Measurements from ENCODE around the gene TMEM116. TPM values are rescaled to one million over a fixed set of nuclear protein-coding genes. Genes with fewer than 3 reads are reported as not detected.

The TMEM116 gene
- total RNA-seq, 2 experiments from 2014 or later = 12.7 to 12.8 TPM

GRCh38 chr12:111894556-111894955, 118.4 kb downstream of the TMEM116 start:
- Mint-ChIP-seq H3K27ac (no peak overlapping the region), H3K9me3 (no peaks in the 10 kb centered on the region), H3K4me3 (no peak overlapping the region), H3K36me3 (ENCODE audit: low read depth) (peaks cover 78% of the 10 kb centered on the region), H3K4me1 (ENCODE audit: low read depth) (no peaks in the 10 kb centered on the region), H3K27me3 (no peaks in the 10 kb centered on the region)
- H3K9me3 ChIP-seq (ENCODE audit: control insufficient read depth in 1 of 2, insufficient read depth in 1 of 2, low read length in 2 of 2) = no peaks in the 10 kb centered on the region
- H3K27ac ChIP-seq (ENCODE audit: low read depth in 1 of 2, low read length in 2 of 2) = no peak overlapping the region
- ChIA-PET POLR2A (no interaction called here), CTCF (no interaction called here)
- intact Hi-C loops (cut with DNase I, micrococcal nuclease) = no loop called here
- H3K36me3 ChIP-seq (ENCODE audit: insufficient read depth, low read length) = peaks cover 47% of the 10 kb centered on the region
- ATAC-seq (ENCODE audit: poor library complexity) = no peak
- H3K4me1 ChIP-seq (ENCODE audit: insufficient read depth, low read length) = no peaks in the 10 kb centered on the region
- no peak overlapping the region for H3K4me3 ChIP-seq (ENCODE audit: low read length)
- no peaks in the 10 kb centered on the region for H3K27me3 ChIP-seq (ENCODE audit: control insufficient read depth in 1 of 2, insufficient read depth in 2 of 2, low read length in 2 of 2)
- no peak for DNase-seq
- TF ChIP-seq CTCF (IDR thresholded peaks at IDR 0.05) = no peak

- CTCF ChIA-PET = no interaction called here
Observed at GRCh38 chr12:111893287-111893686, 119.7 kb downstream of the TMEM116 start.

GRCh38 chr12:111887926-111888745, 124.8 kb downstream of the TMEM116 start:
- no peak for TF ChIP-seq CTCF (IDR thresholded peaks at IDR 0.05)
- Histone ChIP-seq H3K36me3 (ENCODE audit: insufficient read depth, low read length) (peaks cover 87% of the 10 kb centered on the region), H3K9me3 (ENCODE audit: control insufficient read depth in 1 of 2, insufficient read depth in 1 of 2, low read length in 2 of 2) (no peaks in the 10 kb centered on the region), H3K27ac (ENCODE audit: low read depth in 1 of 2, low read length in 2 of 2) (no peak overlapping the region), H3K4me1 (ENCODE audit: insufficient read depth, low read length) (no peaks in the 10 kb centered on the region), H3K4me3 (ENCODE audit: low read length) (no peak overlapping the region), H3K27me3 (ENCODE audit: control insufficient read depth in 1 of 2, insufficient read depth in 2 of 2, low read length in 2 of 2) (no peaks in the 10 kb centered on the region)
- no peaks in the 10 kb centered on the region for H3K4me1 Mint-ChIP-seq (ENCODE audit: low read depth)
- DNase-seq (no peak), ATAC-seq (ENCODE audit: poor library complexity) (no peak)
- no peaks in the 10 kb centered on the region for H3K9me3 Mint-ChIP-seq
- no peak overlapping the region for H3K27ac Mint-ChIP-seq
- CTCF ChIA-PET = no interaction called here
- peaks cover 93% of the 10 kb centered on the region for H3K36me3 Mint-ChIP-seq (ENCODE audit: low read depth)
- no peak overlapping the region for H3K4me3 Mint-ChIP-seq
- intact Hi-C loops (cut with DNase I, micrococcal nuclease) = no loop called here
- no peaks in the 10 kb centered on the region for H3K27me3 Mint-ChIP-seq
- POLR2A ChIA-PET = interaction anchor here (1.0 kb wide), 1 partner anchor 15 kb away, joined by 3 read pairs; no protein-coding TSS in a partner anchor

More at GRCh38 chr12:111893287-111893686, 119.7 kb downstream of the TMEM116 start:
- ATAC-seq (ENCODE audit: poor library complexity) (no peak), DNase-seq (no peak)
- no peaks in the 10 kb centered on the region for H3K27me3 ChIP-seq (ENCODE audit: control insufficient read depth in 1 of 2, insufficient read depth in 2 of 2, low read length in 2 of 2)
- intact Hi-C loops (cut with DNase I, micrococcal nuclease) = no loop called here
- no peak for TF ChIP-seq CTCF (IDR thresholded peaks at IDR 0.05)
- Mint-ChIP-seq H3K27me3 (no peaks in the 10 kb centered on the region), H3K27ac (no peak overlapping the region), H3K9me3 (no peaks in the 10 kb centered on the region), H3K4me1 (ENCODE audit: low read depth) (no peaks in the 10 kb centered on the region), H3K4me3 (no peak overlapping the region), H3K36me3 (ENCODE audit: low read depth) (peaks cover 78% of the 10 kb centered on the region)
- H3K4me3 ChIP-seq (ENCODE audit: low read length) = no peak overlapping the region
- POLR2A ChIA-PET = no interaction called here
- no peaks in the 10 kb centered on the region for H3K9me3 ChIP-seq (ENCODE audit: control insufficient read depth in 1 of 2, insufficient read depth in 1 of 2, low read length in 2 of 2)
- H3K4me1 ChIP-seq (ENCODE audit: insufficient read depth, low read length) = no peaks in the 10 kb centered on the region
- H3K36me3 ChIP-seq (ENCODE audit: insufficient read depth, low read length) = peaks cover 60% of the 10 kb centered on the region
- H3K27ac ChIP-seq (ENCODE audit: low read depth in 1 of 2, low read length in 2 of 2) = no peak overlapping the region
